H1 (cell line): Measurements from ENCODE around the gene NFKBIZ.

Source experiments
- CHD1 ChIP-seq: IDR thresholded peaks from 2 replicates; pipeline ENCODE4 v1.6.1; 2012; ENCODE audit warnings: low read depth, low read length, improper control_type of control experiment
- CREB1 ChIP-seq: IDR thresholded peaks from 2 replicates; pipeline ENCODE4 v1.6.1; 2012; ENCODE audit warnings: inconsistent platforms
- EZH2 ChIP-seq: fragments of 200-600 bp; sonication (generic); IDR thresholded peaks from 2 replicates; pipeline ENCODE4 v1.7.1; 2012; ENCODE audit warnings: low read depth, mild to moderate bottlenecking, moderate library complexity, low read length, inconsistent platforms; ENCODE audit not compliant: severe bottlenecking
- JUN ChIP-seq: IDR thresholded peaks from 2 replicates; pipeline ENCODE4 v1.6.1; 2011; ENCODE audit warnings: low read depth, mild to moderate bottlenecking, improper control_type of control experiment, low read length
- MAFK ChIP-seq: IDR thresholded peaks from 2 replicates; pipeline ENCODE4 v1.6.1; 2012; ENCODE audit warnings: low read depth, mild to moderate bottlenecking, improper control_type of control experiment, low read length
- PHF8 ChIP-seq: fragments of 200-600 bp; sonication (generic); conservative IDR thresholded peaks from 2 replicates; pipeline ENCODE4 v1.7.1; 2012; ENCODE audit warnings: low read depth, mild to moderate bottlenecking, inconsistent platforms, low read length, moderate library complexity
- RXRA ChIP-seq: IDR thresholded peaks from 2 replicates; pipeline ENCODE4 v1.6.1; 2011; ENCODE audit warnings: low read depth, mild to moderate bottlenecking, low read length, moderate library complexity; ENCODE audit not compliant: insufficient read depth
- SIN3A ChIP-seq, 2 experiments: IDR thresholded peaks in 1 of 2; conservative IDR thresholded peaks in 1 of 2; 2 replicates each; pipeline ENCODE4 v1.6.1; 2011 to 2012; ENCODE audit warnings: low read length in 2 of 2, improper control_type of control experiment in 1 of 2, low read depth in 1 of 2, mild to moderate bottlenecking in 1 of 2
- TBP ChIP-seq: IDR thresholded peaks from 2 replicates; pipeline ENCODE4 v1.6.1; 2011; ENCODE audit warnings: low read depth, low read length, improper control_type of control experiment
- TF ChIP-seq, protein P1 (sequence below), 3 experiments: IDR thresholded peaks; 1 replicate in 2 of 3; 2 replicates in 1 of 3; pipeline versions ENCODE4 v1.5.1 to v1.6.1; 2011; ENCODE audit warnings: low read length in 3 of 3, mild to moderate bottlenecking in 3 of 3, inconsistent platforms in 2 of 3, low read depth in 1 of 3, moderate library complexity in 1 of 3; ENCODE audit not compliant: insufficient read depth in 1 of 3; ENCODE audit errors: control extremely low read depth in 1 of 3
- TF ChIP-seq, protein P2 (sequence below): IDR thresholded peaks from 2 replicates; pipeline ENCODE4 v1.6.1; 2011; ENCODE audit warnings: low read length, improper control_type of control experiment

DNA sequence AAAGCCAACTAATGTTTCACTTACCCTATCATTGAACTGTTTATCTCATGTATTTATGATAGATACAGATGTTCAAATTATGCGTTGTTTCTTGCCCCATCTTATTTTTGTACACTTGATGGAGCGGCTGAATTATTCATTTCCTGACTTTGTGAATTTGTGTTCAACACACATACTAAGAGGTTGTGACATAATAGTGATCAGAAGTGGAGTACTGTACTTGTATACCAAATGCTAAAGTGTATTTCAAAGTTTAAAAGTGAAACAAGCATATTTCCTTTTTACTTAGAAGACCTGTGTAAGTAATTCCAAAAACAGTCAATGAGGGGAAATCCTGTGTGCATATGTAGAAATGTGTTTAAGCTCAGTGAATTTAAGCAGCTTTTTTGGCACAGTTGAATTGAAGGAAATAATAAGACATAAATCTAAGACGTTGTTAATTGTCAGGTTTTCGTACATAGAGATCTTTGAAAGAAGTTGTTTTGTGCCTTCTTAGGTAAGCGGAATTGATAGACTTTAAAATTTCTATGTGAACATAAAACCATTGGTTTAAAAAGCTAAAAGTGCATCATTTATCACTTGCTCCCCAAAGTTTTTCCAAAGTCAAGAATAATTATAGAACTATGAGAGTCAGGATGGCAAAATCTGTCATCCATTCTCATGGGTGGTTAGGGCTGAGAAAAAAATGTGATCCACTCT lies 1.9 kb downstream of the NFKBIZ start:
- TF ChIP-seq JUN (no peak), TBP (no peak), CREB1 (no peak), PHF8 (no peak), RXRA (no peak), MAFK (no peak), EZH2 (no peak), SIN3A (conservative IDR thresholded peaks at IDR 0.05 in 1 of 2, IDR thresholded peaks at IDR 0.05 in 1 of 2; ENCODE audit: low read depth in 1 of 2, low read length in 2 of 2) (no peak), CHD1 (no peak)
- TF ChIP-seq, protein P1, sequence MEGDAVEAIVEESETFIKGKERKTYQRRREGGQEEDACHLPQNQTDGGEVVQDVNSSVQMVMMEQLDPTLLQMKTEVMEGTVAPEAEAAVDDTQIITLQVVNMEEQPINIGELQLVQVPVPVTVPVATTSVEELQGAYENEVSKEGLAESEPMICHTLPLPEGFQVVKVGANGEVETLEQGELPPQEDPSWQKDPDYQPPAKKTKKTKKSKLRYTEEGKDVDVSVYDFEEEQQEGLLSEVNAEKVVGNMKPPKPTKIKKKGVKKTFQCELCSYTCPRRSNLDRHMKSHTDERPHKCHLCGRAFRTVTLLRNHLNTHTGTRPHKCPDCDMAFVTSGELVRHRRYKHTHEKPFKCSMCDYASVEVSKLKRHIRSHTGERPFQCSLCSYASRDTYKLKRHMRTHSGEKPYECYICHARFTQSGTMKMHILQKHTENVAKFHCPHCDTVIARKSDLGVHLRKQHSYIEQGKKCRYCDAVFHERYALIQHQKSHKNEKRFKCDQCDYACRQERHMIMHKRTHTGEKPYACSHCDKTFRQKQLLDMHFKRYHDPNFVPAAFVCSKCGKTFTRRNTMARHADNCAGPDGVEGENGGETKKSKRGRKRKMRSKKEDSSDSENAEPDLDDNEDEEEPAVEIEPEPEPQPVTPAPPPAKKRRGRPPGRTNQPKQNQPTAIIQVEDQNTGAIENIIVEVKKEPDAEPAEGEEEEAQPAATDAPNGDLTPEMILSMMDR (IDR thresholded peaks at IDR 0.05; ENCODE audit: control extremely low read depth in 1 of 3, insufficient read depth in 1 of 3, low read depth in 1 of 3, low read length in 3 of 3): no peak
- TF ChIP-seq, protein P2, sequence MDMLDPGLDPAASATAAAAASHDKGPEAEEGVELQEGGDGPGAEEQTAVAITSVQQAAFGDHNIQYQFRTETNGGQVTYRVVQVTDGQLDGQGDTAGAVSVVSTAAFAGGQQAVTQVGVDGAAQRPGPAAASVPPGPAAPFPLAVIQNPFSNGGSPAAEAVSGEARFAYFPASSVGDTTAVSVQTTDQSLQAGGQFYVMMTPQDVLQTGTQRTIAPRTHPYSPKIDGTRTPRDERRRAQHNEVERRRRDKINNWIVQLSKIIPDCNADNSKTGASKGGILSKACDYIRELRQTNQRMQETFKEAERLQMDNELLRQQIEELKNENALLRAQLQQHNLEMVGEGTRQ: no peak
